ENCODE measurements around the gene NEURL1.
"Not testable (repeated sequence)": the region's sequence is repeated elsewhere in the genome, so short reads cannot be mapped to it uniquely, and the experiment has no call there.

NEURL1 gene

DNA sequence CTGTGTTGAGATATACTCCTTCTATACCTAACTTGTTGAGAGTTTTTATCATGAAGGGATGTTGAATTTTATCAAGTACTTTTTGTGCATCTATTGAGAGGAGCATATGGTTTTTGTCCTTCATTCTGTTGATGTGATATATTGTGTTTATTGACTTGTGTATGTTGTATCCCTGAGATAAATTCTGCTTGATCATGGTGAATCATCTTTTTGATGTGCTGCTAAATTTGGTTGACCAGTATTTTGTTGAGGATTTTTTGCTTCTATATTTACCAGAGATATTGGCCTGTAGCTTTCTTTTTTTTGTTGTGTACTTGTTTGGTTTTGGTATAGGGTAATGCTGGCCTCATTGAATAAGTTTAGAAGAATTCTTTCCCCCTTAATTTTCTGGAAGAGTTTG is 32.4 kb downstream of the NEURL1 start:
- no peak overlapping the region for H2AFZ ChIP-seq (ENCODE audit: low read length)

DNA sequence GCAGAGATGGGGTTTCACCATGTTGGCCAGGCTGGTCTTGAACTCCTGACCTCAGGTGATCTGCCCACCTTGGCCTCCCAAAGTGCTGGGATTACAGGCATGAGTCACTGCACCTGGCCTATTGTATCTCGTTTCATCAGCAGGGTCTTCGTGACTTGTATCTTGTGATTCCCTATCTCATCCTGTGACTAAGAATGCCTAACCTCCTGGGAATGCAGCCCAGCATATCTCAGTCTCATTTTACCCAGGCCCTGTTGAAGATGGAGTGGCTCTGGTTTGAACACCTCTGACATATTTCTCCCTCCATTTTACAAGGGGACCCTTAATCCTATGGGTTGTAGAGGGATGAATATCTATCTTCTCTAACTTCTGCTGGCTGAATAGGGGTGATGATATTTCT is 34.0 kb downstream of the NEURL1 start:
- not testable (repeated sequence) for H3K36me3 ChIP-seq (ENCODE audit: insufficient read depth, low read length); H3K79me2 ChIP-seq (ENCODE audit: insufficient read depth, low read length); H3K4me3 ChIP-seq (ENCODE audit: low read length, poor library complexity, severe bottlenecking); H3K4me1 ChIP-seq (ENCODE audit: insufficient read depth, low read length, poor library complexity, severe bottlenecking); H4K20me1 ChIP-seq (ENCODE audit: insufficient read depth, low read length, poor library complexity, severe bottlenecking); H3K4me2 ChIP-seq (ENCODE audit: low read depth, low read length, poor library complexity, severe bottlenecking); H3F3A ChIP-seq (ENCODE audit: low read depth); H3K9ac ChIP-seq (ENCODE audit: low read depth, low read length, poor library complexity, severe bottlenecking); H3K27me3 ChIP-seq (ENCODE audit: insufficient read depth, low read length, poor library complexity, severe bottlenecking); H3K9me3 ChIP-seq (ENCODE audit: insufficient read depth, low read depth, low read length); H2AFZ ChIP-seq (ENCODE audit: low read length); H3K9me2 ChIP-seq (replicated peaks; ENCODE audit: low read depth, low read length)

More for the DNA sequence above, 32.4 kb downstream of the NEURL1 start:
- no peaks in the 10 kb centered on the region for H4K20me1 ChIP-seq (ENCODE audit: insufficient read depth, low read length, poor library complexity, severe bottlenecking)
- H3K9me3 ChIP-seq (ENCODE audit: insufficient read depth, low read depth, low read length): no peaks in the 10 kb centered on the region; the same call in 1 of the 2 replicates
- no peaks in the 10 kb centered on the region for H3K27me3 ChIP-seq (ENCODE audit: insufficient read depth, low read length, poor library complexity, severe bottlenecking)
- H3K9me2 ChIP-seq (replicated peaks; ENCODE audit: low read depth, low read length): no peaks in the 10 kb centered on the region
- no peak overlapping the region for H3K9ac ChIP-seq (ENCODE audit: low read depth, low read length, poor library complexity, severe bottlenecking)
- H3K36me3 ChIP-seq (ENCODE audit: insufficient read depth, low read length): no peaks in the 10 kb centered on the region
- no peaks in the 10 kb centered on the region for H3K79me2 ChIP-seq (ENCODE audit: insufficient read depth, low read length)
- no peaks in the 10 kb centered on the region for H3K4me1 ChIP-seq (ENCODE audit: insufficient read depth, low read length, poor library complexity, severe bottlenecking)
- TF ChIP-seq, protein P1, sequence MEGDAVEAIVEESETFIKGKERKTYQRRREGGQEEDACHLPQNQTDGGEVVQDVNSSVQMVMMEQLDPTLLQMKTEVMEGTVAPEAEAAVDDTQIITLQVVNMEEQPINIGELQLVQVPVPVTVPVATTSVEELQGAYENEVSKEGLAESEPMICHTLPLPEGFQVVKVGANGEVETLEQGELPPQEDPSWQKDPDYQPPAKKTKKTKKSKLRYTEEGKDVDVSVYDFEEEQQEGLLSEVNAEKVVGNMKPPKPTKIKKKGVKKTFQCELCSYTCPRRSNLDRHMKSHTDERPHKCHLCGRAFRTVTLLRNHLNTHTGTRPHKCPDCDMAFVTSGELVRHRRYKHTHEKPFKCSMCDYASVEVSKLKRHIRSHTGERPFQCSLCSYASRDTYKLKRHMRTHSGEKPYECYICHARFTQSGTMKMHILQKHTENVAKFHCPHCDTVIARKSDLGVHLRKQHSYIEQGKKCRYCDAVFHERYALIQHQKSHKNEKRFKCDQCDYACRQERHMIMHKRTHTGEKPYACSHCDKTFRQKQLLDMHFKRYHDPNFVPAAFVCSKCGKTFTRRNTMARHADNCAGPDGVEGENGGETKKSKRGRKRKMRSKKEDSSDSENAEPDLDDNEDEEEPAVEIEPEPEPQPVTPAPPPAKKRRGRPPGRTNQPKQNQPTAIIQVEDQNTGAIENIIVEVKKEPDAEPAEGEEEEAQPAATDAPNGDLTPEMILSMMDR (conservative IDR thresholded peaks at IDR 0.05; ENCODE audit: low read length): no peak
- TF ChIP-seq EZH2phosphoT487 (IDR thresholded peaks at IDR 0.05; ENCODE audit: borderline replicate concordance): no peak
- no peak overlapping the region for H3K4me3 ChIP-seq (ENCODE audit: low read length, poor library complexity, severe bottlenecking)
- no peaks in the 10 kb centered on the region for H3F3A ChIP-seq (ENCODE audit: low read depth)
- no peak overlapping the region for H3K4me2 ChIP-seq (ENCODE audit: low read depth, low read length, poor library complexity, severe bottlenecking)

DNA sequence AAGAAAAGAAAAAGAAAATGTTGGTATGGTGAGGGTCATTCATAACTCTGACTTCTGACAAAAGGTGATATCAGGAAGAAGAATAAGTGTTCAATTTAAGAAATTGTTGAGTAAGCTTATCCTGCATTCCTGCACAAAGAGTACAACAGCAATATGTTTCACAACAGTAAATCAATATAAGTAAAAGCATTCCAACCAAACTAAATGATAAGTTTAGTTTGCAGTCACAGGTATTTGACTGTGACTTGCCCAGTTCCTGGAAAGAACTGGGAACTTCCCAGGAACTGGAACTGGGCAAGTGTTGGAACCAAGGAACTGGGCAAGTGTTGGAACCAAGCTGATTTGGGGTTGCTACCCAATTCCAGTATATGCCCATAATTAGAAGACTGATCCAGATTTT is 35.0 kb downstream of the NEURL1 start:
- Histone ChIP-seq H3K4me1 (ENCODE audit: insufficient read depth, low read length, poor library complexity, severe bottlenecking) (no peaks in the 10 kb centered on the region), H3K4me2 (ENCODE audit: low read depth, low read length, poor library complexity, severe bottlenecking) (no peak overlapping the region)

DNA sequence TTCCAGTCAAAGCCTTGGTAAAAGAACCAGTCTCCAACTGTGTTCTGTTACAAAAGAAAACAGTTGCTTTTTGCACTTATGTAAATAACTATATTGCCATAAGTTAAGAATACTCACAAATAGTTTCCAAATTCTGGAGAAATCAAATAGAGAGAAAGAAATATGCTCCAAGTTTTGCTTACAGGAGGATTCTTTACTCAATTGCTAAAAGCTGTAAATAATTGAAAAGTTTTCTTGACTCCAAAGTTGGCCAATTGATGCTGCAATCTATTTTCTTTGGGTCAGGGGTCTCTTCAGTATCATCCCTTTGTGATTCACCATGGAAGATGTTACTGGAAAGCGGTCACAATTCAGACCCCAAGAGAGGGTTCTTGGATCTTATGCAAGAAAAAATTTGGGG is 36.0 kb downstream of the NEURL1 start:
- H4K20me1 ChIP-seq (ENCODE audit: insufficient read depth, low read length, poor library complexity, severe bottlenecking): no peaks in the 10 kb centered on the region
- H2AFZ ChIP-seq (ENCODE audit: low read length): no peak overlapping the region
- H3K9me2 ChIP-seq (replicated peaks; ENCODE audit: low read depth, low read length): no peaks in the 10 kb centered on the region
- H3K79me2 ChIP-seq (ENCODE audit: insufficient read depth, low read length): no peaks in the 10 kb centered on the region
- no peak overlapping the region for H3K9ac ChIP-seq (ENCODE audit: low read depth, low read length, poor library complexity, severe bottlenecking)
- no peaks in the 10 kb centered on the region for H3K27me3 ChIP-seq (ENCODE audit: insufficient read depth, low read length, poor library complexity, severe bottlenecking)
- H3K4me2 ChIP-seq (ENCODE audit: low read depth, low read length, poor library complexity, severe bottlenecking): no peak overlapping the region
- TF ChIP-seq EZH2phosphoT487 (IDR thresholded peaks at IDR 0.05; ENCODE audit: borderline replicate concordance): no peak
- TF ChIP-seq, protein P1 (conservative IDR thresholded peaks at IDR 0.05; ENCODE audit: low read length): no peak
- no peaks in the 10 kb centered on the region for H3K4me1 ChIP-seq (ENCODE audit: insufficient read depth, low read length, poor library complexity, severe bottlenecking)
- no peak overlapping the region for H3K4me3 ChIP-seq (ENCODE audit: low read length, poor library complexity, severe bottlenecking)
- no peaks in the 10 kb centered on the region for H3F3A ChIP-seq (ENCODE audit: low read depth)
- H3K36me3 ChIP-seq (ENCODE audit: insufficient read depth, low read length): no peaks in the 10 kb centered on the region
- H3K9me3 ChIP-seq (ENCODE audit: insufficient read depth, low read depth, low read length): no peaks in the 10 kb centered on the region; the same call in 1 of the 2 replicates

More for the DNA sequence above, 35.0 kb downstream of the NEURL1 start:
- Histone ChIP-seq H3K4me3 (ENCODE audit: low read length, poor library complexity, severe bottlenecking) (no peak overlapping the region), H3K36me3 (ENCODE audit: insufficient read depth, low read length) (no peaks in the 10 kb centered on the region), H3K9me3 (ENCODE audit: insufficient read depth, low read depth, low read length) (no peaks in the 10 kb centered on the region; the same call in 1 of the 2 replicates), H3K79me2 (ENCODE audit: insufficient read depth, low read length) (no peaks in the 10 kb centered on the region), H3F3A (ENCODE audit: low read depth) (no peaks in the 10 kb centered on the region), H4K20me1 (ENCODE audit: insufficient read depth, low read length, poor library complexity, severe bottlenecking) (no peaks in the 10 kb centered on the region), H3K27me3 (ENCODE audit: insufficient read depth, low read length, poor library complexity, severe bottlenecking) (no peaks in the 10 kb centered on the region), H3K9me2 (replicated peaks; ENCODE audit: low read depth, low read length) (no peaks in the 10 kb centered on the region), H3K9ac (ENCODE audit: low read depth, low read length, poor library complexity, severe bottlenecking) (no peak overlapping the region), H2AFZ (ENCODE audit: low read length) (no peak overlapping the region)
- no peak for TF ChIP-seq EZH2phosphoT487 (IDR thresholded peaks at IDR 0.05; ENCODE audit: borderline replicate concordance)
- TF ChIP-seq, protein P1 (conservative IDR thresholded peaks at IDR 0.05; ENCODE audit: low read length): no peak
